ENCODE results near the gene OBSCN. TPM values are rescaled to one million over a fixed set of nuclear protein-coding genes. Genes with fewer than 3 reads are reported as not detected.

OBSCN gene
- total and polyA plus RNA-seq, 2 of the 13 experiments (the other 11 are each of a cell fraction or from before 2014, with no cell fraction given): 0.20 TPM

DNA sequence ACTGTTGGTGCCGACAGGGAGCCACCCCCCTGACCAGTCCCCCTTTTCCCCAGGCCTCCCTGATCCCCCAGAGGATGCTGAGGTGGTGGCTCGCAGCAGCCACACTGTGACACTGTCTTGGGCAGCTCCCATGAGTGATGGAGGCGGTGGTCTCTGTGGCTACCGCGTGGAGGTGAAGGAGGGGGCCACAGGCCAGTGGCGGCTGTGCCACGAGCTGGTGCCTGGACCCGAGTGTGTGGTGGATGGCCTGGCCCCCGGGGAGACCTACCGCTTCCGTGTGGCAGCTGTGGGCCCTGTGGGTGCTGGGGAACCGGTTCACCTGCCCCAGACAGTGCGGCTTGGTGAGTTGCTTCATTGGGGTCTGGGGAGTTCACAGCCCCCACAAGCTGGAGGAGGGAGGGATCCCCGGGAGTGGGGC, 109.6 kb downstream of the OBSCN start (continued):
- TF ChIP-seq, protein P1, sequence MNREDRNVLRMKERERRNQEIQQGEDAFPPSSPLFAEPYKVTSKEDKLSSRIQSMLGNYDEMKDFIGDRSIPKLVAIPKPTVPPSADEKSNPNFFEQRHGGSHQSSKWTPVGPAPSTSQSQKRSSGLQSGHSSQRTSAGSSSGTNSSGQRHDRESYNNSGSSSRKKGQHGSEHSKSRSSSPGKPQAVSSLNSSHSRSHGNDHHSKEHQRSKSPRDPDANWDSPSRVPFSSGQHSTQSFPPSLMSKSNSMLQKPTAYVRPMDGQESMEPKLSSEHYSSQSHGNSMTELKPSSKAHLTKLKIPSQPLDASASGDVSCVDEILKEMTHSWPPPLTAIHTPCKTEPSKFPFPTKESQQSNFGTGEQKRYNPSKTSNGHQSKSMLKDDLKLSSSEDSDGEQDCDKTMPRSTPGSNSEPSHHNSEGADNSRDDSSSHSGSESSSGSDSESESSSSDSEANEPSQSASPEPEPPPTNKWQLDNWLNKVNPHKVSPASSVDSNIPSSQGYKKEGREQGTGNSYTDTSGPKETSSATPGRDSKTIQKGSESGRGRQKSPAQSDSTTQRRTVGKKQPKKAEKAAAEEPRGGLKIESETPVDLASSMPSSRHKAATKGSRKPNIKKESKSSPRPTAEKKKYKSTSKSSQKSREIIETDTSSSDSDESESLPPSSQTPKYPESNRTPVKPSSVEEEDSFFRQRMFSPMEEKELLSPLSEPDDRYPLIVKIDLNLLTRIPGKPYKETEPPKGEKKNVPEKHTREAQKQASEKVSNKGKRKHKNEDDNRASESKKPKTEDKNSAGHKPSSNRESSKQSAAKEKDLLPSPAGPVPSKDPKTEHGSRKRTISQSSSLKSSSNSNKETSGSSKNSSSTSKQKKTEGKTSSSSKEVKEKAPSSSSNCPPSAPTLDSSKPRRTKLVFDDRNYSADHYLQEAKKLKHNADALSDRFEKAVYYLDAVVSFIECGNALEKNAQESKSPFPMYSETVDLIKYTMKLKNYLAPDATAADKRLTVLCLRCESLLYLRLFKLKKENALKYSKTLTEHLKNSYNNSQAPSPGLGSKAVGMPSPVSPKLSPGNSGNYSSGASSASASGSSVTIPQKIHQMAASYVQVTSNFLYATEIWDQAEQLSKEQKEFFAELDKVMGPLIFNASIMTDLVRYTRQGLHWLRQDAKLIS (CRISPR knock-in tag; IDR thresholded peaks at IDR 0.05): no peak
- TF ChIP-seq, protein P2, sequence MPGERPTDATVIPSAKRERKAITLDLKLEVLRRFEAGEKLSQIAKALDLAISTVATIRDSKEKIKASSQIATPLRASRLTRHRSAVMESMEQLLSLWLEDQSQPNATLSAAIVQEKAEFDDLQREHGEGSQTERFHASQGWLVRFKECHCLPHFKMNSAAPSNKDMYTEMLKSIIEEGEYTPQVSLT (CRISPR knock-in tag; IDR thresholded peaks at IDR 0.05; ENCODE audit: borderline replicate concordance, low read depth): no peak
- TF ChIP-seq, protein P3, sequence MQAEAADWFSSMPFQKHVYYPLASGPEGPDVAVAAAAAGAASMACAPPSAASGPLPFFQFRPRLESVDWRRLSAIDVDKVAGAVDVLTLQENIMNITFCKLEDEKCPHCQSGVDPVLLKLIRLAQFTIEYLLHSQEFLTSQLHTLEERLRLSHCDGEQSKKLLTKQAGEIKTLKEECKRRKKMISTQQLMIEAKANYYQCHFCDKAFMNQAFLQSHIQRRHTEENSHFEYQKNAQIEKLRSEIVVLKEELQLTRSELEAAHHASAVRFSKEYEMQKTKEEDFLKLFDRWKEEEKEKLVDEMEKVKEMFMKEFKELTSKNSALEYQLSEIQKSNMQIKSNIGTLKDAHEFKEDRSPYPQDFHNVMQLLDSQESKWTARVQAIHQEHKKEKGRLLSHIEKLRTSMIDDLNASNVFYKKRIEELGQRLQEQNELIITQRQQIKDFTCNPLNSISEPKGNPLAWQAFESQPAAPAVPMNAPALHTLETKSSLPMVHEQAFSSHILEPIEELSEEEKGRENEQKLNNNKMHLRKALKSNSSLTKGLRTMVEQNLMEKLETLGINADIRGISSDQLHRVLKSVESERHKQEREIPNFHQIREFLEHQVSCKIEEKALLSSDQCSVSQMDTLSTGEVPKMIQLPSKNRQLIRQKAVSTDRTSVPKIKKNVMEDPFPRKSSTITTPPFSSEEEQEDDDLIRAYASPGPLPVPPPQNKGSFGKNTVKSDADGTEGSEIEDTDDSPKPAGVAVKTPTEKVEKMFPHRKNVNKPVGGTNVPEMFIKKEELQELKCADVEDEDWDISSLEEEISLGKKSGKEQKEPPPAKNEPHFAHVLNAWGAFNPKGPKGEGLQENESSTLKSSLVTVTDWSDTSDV (CRISPR knock-in tag; IDR thresholded peaks at IDR 0.05): no peak
